ENCODE data around the gene CAPN14.

The CAPN14 gene

DNA sequence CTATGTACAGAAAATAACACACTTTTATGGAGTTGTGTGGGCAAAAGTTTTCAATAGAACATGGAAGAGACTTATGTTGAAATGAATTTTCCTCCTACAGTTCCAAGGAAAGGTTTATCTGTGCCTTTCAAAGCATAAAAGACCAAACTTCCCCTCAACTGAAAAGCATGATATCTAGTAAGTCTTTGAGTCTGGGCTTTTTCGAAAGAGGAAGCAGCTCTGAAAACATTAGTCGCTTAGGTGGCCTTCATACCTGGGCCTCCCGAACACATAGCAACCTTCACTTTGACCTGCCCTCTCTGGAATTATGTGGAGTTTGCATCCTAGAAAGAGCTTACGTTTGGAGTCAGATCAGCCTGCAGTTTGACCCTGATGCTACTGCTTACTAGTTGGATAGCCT is 4.8 kb upstream of the CAPN14 start:
- DNase-seq = no peak

DNA sequence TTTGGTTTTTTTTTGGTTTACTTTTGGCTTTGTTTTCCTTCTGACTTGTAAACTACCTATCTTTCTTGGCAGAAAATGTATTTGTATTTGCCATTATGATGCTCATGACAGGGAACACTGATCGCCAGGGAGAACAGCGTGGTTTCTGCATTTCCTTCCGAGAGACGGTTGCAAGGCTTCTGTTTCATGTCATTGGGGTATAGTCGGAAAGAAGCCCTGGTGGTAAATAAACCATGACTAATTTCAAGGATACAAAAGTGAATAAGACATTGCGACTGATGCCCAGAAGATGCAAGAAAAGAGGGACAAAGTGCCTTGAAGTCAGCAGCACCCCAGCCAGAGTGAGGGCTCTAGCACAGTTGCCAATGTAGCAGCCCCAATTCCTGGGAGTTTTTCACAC is 4.2 kb upstream of the CAPN14 start:
- DNase-seq = no peak

DNA sequence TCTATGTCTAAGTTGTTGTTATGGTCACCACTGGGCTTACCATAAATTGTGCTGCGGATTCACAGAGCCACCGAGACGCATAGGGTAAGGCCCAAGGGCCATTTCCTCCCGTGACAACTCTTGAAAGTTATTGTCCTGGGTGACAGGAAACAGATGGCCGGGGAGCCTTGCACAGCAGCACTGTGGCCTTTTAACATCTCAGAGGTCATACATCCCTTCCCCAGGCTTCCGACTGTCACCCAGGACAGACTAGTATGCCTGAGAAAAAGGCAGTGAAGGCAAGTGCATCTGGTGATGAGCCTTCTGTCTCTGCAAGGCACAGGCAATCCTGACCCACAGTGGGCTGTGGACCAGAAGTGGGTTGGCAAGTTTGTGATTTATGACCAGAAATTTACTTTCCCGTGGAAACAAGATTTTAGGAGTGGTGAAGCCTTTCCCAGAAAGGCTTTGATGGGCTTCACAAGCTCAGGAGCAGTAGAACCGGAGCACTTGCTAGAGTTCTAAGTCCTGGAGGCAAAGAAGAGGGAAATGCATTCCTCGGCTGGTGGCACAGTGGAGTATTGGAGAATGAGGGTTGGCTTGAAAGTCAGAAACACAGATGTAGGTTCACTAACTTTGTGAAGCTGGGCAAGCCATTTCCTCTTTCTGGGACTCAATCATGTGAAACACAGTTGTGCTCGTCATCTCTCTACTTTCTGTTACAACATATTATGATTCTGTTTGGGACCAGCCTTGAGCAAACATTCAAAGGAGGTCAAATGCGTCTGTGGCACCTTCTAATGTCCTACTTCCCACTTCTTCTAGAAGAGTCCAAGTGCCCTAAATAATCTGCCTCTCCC is 2.0 kb upstream of the CAPN14 start:
- no peak for DNase-seq

DNA sequence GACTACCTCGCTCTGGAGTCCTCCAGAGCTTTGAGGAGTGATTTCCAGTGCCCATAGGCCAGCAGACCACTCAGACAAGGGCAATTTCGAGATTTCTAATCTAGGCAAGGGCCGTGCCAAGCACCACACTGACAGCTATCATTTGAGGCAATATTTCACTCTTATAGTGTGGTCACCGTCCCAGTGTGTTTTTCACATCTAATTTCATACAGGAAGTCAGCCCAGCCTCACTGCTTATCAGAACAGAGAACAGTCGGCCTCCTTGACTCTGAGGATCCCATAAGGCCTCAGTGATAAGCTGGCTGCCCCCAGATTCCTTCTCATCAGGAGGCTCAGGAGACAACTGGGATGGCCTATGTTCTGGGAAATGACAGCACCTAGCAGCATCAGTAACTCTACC is 581 bp downstream of the CAPN14 start:
- DNase-seq = no peak

DNA sequence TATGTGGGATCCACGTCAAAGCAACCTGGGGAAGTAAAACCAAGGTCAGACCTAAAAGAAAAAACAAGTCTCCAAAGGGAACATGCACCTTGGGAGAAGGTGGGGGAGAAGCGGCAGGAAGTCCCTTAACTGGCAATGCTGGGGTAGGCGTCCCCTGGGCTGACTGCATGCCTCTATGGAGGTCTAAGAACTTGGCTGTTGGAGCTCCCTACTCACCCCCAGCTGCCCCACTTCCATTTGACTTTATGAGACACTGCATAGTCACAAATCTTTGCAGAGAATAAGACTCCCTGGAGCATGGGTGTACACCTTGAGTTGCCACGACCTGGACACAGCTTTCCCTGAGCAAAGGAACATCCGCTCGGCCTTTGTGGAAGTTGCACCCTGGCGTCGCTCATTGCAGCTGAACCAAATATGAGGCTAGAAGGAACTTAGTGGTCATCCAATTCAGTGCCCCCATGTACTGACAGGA is 2.8 kb downstream of the CAPN14 start:
- no peak for DNase-seq

DNA sequence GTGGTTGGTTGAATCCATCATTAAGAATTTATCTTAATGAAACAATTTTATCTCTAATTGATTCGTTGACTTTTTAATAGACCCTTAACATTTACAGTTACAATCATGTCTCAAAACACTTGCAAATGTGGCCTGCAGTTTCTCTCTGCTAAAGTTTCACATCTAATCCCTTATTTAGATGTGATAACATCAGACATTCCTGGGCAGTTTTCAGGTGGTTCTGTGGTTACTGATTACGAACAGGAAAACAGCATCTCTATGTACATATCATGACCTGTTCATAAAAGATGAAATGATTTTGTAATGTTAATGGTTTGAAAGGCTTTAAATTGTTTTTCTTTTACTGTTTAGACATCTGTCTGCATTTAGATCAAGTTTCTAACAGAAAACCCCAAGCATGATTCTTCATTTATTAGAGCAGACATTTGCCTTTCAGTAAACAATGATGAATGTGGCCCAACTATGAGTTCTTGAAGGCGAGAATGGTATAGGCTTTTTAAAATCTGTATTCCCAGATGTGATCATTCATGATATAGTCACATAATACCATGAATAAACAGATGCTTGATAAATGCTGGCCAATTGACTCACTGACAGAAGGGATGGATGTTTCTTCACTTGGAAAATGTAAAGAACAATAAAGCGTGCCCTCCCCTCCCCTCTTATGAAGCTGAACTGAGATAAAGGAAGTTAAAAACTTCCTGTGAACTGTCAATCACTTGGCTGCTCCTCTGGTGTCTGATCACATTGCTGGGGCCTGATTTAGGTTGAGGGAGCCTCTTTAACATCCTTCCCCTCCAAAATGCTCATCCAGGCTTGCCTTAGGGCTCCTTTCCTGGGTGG is 3.5 kb downstream of the CAPN14 start:
- DNase-seq = no peak

DNA sequence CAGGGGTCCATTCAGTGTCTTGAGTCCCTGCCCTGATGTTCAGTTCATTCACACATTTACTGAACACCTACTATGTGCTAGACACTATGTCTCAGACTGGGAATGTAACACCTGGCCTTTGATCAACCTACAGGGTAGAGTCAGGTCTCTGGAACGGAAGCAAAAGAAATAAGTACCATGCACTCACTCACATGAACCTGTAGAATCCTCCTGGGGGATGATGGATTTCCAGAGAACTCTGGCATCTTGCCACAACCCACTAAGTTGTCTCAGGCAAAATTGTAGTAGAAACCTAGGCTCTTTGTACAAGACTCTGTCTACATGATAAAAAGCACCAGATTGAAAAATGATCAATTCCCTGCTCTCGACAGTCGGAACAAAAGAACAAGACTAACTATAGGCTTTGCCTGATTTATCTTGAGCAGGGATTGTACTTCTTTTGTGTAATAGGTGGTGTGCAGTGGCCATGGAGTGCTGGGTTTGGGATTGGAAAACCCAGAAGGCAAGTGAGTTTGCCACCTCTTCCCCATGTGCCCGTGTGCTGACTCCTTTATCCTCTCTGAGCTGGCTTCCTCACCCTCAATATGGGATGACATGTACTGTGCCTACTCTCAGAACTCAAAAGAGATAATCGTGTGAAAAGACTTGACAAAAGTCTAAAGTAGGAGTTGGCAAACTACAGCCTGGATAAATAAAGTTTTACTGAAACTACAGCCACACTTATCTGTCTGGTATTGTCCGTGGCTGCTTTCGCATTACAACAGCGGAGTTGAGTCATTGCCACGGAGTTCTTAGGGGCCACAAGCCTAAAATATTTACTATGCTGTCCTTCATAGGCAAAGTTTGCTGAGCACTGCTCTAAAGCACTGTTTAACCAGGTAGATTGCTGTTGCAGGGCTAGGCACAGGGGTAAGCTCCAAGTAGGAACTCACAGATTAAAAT is 4.4 kb downstream of the CAPN14 start:
- no peak for DNase-seq

DNA sequence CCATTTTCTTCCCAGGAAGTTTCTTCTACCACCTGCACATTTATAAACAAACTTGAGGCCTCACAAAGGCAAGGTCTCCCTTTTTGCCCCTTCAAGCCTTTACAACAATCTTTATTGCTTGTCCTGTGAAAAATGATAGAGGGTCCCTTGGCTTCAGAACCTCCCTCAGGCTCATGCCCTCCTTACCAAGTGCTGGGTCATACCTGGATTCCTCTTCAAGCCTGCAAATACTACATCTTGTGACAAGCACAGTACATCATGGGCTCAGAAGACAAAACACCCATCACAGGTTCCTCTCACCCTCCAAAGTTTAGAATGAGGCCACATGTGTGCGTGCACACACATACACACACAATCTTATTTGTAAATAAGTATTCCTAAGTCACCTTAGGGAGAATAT is 9.1 kb downstream of the CAPN14 start:
- no peak for DNase-seq

DNA sequence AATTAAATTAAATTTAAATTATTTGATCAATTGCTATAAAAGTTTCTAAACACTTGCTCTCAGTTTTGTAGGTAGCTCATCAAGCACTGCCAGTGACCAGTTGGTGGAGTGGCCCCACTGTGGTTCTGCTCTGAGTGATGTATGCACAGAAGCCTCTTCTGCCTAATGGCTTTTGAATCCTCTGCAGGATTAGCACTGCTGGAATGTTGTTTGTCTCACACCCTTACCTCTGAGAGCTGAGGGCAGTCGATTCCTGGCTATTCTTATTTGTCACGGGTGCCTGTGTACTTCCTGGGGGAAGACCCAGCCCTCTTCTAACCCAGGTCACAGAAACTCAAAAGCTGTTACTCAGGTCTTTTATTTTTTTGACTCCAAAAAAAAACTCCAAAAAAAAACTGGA is 9.5 kb downstream of the CAPN14 start:
- no peak for DNase-seq

DNA sequence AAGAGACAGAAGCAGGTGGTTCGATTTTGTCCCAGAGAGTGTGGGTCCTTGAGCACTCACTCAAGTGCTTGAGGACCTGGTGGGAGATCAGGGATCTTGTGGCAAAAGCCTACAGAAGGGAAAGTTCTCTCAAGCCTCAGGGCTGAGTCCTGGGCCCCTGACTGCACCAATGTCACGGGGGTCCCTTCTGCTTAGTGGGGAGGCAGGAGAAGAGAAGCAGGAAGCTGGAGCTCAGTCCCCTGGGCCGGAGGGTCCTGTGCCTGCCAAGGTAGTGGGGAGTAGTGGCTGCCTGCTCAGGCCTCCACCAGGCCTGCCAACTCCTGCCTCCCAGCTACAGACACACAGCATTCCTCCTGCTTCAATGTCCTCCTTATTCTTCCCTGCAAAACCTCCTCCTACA is 11.7 kb downstream of the CAPN14 start:
- DNase-seq = no peak

DNA sequence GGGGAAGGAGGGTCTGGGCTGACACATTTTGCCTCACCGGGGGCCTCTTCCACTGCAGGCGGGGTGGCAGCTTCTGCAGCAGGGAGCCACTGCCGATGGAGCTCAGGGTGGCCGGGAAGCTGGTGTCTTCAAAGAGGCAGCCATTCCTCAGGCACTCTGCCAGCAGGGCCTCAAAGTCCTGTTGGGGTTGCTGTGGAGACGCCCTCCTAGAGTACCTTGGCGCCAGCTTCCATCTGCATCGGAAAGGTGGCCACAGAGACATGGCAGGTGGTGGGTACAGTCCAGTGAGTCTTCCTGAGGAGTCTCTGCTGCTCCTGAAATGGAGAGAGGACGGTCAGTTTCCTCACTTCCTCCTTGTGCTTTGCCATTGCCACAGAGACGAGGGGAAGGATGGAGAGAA is 12.1 kb downstream of the CAPN14 start:
- no peak for DNase-seq

DNA sequence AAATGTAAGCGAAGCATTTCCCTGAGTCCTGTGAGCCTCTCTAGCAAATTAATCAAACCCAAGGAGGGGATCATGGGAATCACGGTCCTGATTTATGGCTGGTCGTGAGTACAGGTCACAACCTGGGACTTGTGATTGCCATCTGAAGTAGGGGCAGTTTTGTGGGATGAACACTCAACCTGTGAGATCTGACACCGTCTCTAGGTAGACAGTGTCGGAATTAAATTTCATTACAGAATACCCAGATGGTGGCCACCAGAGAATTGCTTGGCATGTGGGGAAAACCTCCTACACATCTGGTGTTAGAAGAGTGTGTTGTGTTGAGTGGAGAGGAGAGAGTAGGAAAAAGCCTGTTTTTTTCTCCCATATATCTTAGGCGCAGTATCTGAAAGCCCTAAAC is 12.5 kb downstream of the CAPN14 start:
- DNase-seq = no peak

DNA sequence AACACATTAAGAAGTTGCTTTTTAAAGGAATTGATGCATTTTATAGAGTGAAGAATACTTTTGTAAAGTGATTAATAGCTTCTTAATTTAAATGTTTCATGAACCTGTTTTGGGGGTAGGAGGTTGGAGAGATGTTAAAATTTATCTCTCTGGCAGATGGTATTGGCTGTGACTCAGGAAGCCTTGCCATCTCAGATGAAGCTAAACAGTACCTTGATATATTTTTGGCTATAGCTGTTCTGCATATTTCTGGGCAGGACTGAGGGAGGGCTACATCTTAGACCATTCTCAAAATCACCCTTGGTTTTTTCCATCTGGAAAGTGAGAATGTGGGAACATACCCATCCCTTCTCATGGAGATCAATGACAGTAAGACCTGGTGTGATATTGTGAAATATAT is 13.4 kb downstream of the CAPN14 start:
- no peak for DNase-seq

DNA sequence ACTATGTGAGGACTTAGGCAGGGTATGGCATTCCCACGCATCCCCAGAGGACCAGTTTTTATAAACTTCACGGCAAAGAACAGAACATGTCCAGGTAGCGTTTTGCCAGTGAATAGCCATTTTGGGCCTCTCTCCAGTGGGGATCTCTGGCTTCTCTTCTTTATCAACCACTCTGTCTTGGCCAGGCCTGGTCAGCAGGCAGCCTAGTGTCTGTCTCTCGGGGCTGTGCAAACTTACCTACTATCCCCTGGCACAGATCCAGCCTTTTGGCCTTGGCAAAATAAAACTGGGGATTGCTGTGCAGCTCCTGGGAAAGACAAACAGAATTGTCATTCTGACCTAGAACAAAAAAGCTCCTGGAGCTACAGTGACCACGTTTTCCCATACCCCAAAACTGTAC is 14.5 kb downstream of the CAPN14 start:
- no peak for DNase-seq

DNA sequence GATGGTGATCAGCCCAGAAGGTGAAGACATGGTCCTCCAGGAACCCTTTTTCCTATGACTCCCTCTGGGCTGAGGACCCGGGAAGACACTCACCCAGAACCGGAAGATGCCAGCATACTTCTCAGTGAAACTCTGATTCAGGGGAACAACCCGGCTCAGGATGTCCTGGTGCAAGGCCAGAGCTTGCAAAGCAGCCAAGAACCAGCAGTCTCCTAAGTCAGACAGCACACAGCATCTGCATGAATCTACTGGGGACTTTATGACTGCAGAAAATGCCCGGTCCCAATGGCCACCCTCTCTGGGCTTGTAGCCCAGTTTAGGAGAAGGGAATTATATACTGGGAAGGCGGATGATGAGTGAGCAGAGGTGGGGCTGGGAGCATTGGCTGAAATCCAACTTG is 15.3 kb downstream of the CAPN14 start:
- no peak for DNase-seq

DNA sequence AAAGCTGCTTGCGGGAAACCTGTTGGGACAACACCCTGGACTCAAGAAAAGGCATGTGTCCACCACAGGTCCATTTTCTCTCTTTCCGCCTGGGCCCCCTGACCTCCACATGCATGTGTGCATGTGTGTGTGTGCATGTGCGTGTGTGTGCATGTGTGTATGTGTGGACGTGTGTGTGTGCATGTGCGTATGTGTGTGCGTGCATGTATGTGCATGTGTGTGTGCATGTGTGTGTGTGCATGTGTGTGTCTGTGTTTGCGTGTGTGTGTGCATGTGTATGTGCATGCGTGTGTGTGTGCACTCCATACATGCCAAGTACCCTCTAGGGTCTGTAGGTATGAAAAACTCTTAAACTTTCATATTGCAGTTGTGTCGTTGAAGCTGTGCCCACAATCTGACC is 16.3 kb downstream of the CAPN14 start:
- no peak for DNase-seq

DNA sequence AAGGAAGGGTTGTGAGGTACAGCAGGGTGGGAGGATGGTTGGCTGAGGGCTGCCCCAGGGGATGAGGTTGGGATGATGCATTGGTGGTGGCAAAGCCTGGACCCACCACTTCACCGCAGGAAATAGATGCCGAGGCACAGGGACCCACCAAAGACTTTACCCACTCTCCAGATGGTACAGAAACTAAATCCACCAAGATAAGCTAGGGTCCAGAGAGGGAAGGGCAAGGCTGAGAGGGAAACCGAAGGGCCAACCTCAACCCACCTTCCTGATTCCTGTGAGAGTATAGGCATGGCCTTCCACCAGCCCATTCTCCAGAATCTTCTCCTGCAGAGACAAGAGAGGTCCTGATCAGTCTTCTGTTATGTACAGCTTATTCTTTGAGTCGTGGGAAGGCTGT is 18.1 kb downstream of the CAPN14 start:
- DNase-seq = no peak

DNA sequence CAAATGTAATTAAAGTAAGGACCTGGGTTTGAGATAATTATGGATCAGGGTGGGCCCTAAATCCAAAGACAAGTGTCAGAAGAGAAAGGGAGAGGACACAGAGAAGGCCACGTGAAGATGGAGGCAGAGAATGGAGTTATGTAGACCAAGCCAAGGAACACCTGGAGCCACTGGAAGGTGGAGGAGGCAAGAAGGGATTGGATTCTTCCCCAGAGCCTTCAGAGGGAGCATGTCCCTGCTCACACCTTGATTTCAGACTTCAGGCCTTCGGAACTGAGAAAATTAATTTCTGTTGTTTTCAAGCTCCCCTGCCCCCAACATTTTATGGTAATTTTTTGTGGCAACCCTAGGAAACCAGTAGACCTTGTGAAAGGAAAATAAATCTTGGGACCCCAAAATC is 19.6 kb downstream of the CAPN14 start:
- DNase-seq = no peak

DNA sequence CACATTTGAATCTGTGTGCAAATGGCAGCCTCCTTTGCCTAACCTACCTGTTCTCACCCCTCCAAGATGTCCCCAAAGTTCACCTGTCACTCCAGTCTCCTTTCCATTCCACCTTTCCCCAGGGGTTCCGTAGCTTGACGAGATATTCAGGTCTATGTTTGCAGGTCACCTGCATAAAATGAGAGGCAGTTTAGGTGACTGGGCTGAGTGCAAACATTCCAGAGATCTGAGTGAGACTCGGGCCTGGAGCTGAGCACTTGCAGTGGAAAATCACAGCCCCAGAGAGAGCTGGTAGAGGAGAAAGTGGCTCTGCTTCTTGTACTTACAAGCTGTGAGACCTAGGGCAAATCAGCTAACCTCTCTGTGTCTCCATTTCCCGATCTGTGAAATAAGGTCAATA is 20.1 kb downstream of the CAPN14 start:
- no peak for DNase-seq

DNA sequence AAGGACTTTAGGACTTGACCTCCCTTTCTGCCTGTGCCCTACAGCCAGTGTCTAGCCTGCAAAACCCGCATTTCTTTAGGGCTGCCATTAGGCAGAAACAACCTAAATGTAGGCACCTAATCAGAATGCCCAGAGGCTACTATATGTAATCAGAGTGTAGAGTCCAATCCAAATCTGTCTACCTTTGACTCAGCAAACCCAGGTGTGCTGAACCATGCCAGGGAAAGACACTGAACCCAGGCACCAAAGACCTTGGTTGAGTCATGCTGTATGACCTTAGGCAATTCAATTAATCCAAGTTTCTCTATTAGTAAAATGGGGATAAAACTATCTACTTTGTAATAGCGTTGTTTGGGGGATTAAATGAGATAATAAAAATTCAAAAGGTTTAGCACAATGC is 20.7 kb downstream of the CAPN14 start:
- DNase-seq = no peak

DNA sequence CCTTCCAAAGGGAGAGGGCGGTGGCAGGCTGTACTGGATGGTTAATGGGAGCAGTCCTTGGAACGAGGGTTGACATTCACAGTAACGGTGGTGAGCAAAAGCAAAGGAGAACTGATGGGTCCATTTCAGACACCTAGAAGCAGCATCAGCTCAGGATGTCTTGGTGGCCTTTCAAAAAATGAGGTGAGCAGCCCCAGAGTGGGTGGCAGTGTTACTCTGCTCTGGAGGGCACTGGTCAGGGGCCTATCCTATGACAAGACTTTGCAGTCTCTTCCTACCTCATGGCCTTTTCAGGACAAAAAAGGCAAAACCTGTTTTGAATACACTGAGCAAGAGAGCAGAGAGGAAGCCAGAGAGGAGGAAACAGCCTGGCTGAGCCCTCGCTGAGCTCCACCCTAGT is 23.5 kb downstream of the CAPN14 start:
- DNase-seq = no peak

DNA sequence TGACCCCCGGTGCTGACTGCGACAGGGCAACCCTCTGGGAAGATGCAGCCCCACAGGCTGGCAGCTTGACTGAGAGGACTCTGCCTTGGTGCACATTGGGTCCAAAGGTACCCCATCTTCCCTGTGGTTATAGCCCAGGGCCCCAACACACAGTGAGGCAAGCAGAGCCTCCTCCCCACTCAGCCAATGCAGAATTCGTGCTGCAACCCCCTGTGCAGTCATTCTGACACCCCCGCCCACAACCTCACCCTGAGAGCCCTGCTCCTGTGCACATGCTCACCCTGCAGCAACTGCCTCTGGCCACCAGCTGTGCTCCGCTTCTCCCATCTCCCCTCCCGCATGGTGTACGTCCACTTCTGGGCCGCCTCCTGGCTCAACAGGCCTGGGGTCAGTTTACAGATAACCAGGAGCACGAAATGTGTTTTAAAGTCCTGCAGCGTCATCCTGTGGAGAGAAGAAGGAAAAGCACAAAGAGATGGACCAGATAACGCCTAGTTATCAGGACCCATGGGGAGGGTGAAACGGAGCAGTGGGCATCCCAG is 24.4 kb downstream of the CAPN14 start:
- no peak for DNase-seq

DNA sequence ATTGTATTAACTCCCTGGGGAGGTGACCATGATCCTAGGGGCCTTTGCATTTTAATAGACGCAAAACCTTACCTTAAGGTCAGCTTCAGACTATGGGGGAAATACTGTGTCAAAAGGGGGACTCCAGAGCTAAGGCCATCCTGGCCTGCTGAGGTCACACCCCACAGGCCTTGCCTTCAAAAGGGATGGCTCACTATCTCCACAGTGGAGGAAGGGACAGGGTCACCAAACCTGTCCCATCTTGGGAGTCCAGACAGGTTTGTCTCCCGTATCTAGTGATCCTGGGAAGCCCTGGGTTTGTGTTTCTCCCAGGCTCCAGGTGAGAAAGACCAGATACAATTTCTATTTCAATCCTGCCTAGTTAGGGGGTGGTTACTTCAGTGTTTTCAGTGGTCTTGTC is 24.9 kb downstream of the CAPN14 start:
- DNase-seq = no peak
